Pulmonary artery endothelial cell (primary cell): ENCODE results near the gene GLRA1. TPM values are rescaled to one million over a fixed set of nuclear protein-coding genes. Genes with fewer than 3 reads are reported as not detected.

Experiments used
- DNase-seq: peaks from one replicate; pipeline ENCODE4 v3.0.0-alpha.2; 2011; ENCODE audit warnings: low read depth, low spot score
- total RNA-seq: library from RNA; depleted of rRNA; stranded (reverse); fragments of >200 nt; gene quantifications from 2 replicates; pipeline ENCODE4 v1.2.3, GENCODE V29; 2014

Gene GLRA1
- total RNA-seq = not detected in 2 replicates

- no peak for DNase-seq
Observed at GRCh38 chr5:151924564-151925301, at the start of gene GLRA1. TSS of gene GLRA1 (minus strand) at chr5:151924851. CDS start at chr5:151924549, 302 bp downstream.

DNA sequence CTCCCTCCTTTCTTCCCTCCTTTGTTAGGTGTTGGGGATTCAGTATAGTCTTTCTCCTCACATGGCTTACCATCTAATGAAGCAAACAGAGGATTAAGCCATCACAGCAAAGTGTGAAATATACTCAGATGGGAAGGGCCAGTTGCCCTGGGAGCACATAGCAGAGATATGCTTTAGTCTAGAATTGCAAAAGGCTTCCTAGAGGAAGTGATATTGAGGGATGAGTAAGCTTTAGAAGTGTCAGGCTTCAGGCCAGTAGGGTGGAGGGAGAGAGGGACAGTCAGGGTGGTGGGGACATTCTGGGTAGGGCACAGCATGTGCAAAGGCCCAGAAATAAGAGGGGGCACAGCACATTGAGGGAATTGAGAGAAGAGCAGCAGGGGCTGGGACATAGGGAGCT is 46.2 kb upstream of the GLRA1 start:
- no peak for DNase-seq

DNA sequence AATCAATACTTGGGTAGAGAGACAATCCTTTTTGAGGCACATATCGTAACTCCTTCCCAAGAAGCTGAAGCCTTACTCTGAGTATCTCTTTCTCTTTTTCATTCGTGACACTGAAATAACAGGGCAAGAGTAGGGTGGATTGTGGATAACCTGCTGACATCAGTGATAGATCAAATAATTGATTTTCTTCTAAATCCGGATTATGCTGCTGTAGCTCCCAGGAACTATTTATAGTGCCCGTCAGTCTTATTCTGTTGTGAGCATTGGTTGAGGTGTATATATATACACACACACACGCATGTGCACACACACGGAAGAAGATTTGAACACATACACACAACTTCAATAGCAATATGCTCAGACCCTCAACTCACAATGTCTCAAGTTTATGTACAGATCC is 43.2 kb upstream of the GLRA1 start:
- no peak for DNase-seq

GRCh38 chr5:151966046-151966445 is 41.4 kb upstream of the GLRA1 start:
- DNase-seq = no peak

DNA sequence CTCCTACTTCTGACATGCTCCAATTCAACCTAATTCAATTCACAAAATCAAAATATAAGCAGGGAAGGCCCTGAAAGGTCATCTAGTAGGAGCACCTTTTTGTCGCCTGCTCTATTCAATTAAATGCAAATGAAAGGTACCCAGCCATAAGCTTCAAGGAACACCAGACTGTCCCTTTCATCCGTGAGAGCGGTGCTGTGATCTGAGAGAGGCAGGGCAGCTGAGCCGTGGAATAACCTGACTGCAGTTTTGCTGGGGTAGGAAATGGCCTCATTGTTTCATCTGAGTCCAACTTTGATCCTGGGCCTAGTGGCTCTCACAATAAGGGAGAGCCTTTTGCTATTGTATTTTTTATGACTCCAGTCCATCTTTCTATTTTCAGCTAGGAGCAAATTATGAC is 39.8 kb upstream of the GLRA1 start:
- no peak for DNase-seq

DNA sequence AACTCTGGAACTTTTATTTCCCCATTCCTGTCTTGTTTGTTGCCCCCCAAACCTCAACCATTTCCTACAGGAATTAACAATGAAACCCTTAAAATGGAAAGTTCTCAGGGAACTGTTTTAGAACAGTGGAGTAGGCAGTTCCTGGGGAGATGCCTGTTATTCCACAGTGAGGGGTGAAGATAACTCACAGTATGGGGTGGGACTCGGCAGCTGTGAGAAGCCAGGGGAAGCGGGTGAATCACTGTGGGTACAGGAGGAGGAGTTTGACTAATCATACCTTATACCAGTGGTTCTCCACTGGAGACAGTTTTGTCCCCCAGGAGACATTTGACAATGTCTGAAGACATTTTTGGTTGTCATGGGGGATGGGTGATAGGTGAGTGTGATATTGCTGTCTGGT is 36.9 kb upstream of the GLRA1 start:
- no peak for DNase-seq

- DNase-seq = no peak
Observed at GRCh38 chr5:151958111-151958510, 33.5 kb upstream of the GLRA1 start.

GRCh38 chr5:151956725-151957124 is 32.1 kb upstream of the GLRA1 start:
- DNase-seq = no peak

GRCh38 chr5:151954255-151954654 is 29.6 kb upstream of the GLRA1 start:
- DNase-seq = no peak

DNA sequence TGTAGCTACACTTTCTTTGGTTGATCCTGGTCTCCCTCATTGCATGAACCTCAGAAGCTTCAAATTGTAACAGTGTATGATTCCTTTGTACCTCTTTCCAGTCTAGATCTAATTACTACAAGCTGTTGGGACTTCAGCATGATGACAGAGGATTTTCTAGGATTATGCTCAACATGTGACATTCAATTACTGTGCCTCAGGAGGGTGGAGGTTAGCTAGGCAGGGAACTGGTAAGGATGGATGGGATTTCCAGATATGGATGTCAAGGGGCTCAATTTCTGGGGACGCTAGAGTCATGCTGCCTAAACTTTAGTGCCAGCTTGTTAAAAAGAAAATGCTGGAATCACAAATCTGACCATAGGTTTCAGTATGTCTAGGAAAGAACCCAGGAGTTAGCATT is 29.2 kb upstream of the GLRA1 start:
- DNase-seq = no peak

- DNase-seq = no peak
Observed at GRCh38 chr5:151952238-151952637, 27.6 kb upstream of the GLRA1 start.

DNA sequence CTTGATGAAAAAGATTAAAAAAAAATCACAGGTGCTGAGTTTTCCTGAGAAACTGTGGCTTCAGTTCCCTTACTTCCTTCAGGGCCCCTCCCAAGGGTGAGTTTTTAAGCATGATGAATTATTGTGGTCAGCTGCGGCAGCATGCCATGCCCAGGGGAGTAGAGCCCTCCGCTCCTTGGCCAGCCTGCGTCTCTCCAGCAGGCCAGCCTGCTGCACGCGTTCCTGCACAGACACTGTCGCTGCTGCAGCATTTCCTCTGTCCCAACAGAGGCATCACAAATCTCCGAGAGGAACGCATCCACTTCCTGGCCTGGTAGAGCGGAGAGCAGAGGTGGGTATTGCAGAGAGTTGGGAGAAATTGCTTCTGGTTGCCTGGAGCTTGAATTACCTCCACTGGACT is 26.1 kb upstream of the GLRA1 start:
- no peak for DNase-seq

DNA sequence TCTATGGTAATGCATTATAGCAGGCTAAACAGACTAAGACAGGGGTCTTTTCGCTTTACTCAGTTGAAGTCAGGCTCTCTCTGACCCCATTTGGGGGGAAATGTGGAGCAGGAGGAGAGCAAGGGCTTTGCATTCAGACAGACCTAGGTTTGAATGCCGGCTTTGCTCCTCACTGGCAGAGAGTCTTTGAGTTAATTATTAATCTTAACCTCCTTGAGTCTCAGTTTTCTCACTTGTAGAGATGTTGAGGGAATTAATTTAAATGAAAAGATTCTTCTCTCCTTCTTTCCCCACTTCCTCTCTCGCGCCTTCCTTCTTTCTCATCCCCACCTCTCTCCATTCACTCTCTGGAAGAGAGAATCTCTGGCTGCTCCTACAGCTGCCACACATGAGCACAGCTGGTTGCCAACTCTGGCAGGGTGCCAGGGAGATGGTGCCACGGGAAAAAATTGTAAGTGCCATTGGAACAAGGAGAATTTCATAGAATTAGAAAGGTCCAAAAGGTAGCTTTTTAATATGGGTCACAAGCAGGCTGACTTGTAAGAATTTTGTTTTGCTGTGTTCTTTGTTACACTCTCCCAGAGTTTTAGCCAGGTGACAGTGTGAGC is 25.2 kb upstream of the GLRA1 start:
- no peak for DNase-seq

DNA sequence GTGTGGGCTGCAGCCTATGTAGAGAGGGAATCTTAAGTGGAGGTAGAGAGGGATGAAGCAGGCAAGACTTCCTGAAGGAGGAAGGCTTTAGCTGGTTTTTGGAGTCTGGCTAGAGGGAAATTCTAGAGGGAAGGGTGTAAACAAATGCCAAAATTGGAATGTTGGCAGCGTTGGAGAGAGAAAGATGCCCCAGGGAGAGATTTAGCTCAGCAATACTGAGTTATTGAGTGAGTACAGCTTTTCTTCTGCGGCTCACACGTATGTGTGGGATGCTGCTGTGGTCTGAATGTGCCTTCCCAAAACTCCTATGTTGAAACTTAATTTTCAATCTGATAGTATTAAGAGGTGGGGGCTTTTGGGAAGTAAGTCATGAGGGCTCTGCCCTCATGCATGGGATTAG is 24.5 kb upstream of the GLRA1 start:
- DNase-seq = no peak

- DNase-seq = no peak
Observed at GRCh38 chr5:151947931-151948608, 23.4 kb upstream of the GLRA1 start.

- no peak for DNase-seq
Observed at GRCh38 chr5:151937851-151938250, 13.2 kb upstream of the GLRA1 start.

- DNase-seq = no peak
Observed at GRCh38 chr5:151935135-151935695, 10.6 kb upstream of the GLRA1 start.

- DNase-seq = no peak
Observed at GRCh38 chr5:151931260-151931659, 6.6 kb upstream of the GLRA1 start.

DNA sequence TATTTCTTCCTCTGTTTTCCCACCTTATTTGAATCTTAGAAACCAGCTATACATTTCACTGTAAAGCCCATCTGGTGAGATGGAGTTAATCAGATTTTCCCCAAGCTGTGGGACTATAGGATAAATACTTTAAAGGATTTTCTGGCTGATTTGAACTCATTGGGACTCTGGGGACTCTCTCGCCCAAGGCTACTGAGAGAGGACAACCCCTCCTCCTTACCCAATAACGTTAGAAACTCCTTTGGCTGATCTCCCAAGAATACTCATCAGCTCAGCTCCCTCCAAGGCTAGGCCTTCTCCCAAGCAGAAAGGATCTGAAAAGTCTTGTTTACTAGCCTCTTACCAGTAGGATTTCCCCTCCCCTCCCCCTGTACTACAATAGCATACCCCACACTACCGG is 1.5 kb upstream of the GLRA1 start:
- no peak for DNase-seq

GRCh38 chr5:151925340-151925739 is 689 bp upstream of the GLRA1 start:
- DNase-seq = no peak

DNA sequence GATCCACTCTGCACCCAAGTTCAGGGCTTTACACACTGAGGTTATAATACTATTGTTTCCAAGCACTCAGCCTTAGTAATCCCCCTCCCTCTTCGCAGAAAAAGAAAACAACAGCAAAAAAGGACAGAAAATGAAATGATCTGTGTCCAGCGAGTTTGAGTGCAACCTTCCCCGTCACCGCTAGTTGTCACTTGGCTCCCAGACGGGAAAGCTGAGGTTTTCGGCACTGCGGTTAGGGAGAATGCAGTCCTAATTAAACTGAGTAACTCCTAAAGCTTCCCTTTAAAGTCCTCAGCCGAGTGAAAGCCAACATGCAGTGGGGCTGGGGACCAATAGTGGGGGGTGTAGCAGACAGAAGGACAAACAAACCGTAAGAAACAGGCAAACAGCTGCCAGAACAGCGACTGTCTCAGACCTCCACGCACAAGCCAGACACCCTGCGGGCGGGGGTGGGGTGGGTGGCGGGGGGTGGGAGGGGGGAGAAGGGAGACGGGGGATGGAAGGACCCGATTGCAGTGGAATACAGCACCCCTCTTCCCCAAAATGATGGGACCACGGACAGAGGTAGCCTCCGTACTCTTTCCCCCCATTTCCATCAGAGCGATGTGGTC is 680 bp downstream of the GLRA1 start:
- no peak for DNase-seq

- DNase-seq = no peak
Observed at GRCh38 chr5:151921916-151922315, 2.7 kb downstream of the GLRA1 start.
